ENCODE data around the gene CD79A. TPM values are rescaled to one million over a fixed set of nuclear protein-coding genes. Genes with fewer than 3 reads are reported as not detected.

The CD79A gene
- total and polyA plus RNA-seq, 12 donors = 0.17 to 1.4 (median 0.29) TPM; not detected in 8

- Histone ChIP-seq H3K4me3 (no peak overlapping the region), H3K27me3 (no peaks in the 10 kb centered on the region), H3K27ac (no peak overlapping the region), H3K36me3 (no peaks in the 10 kb centered on the region), H3K4me1 (peaks cover 0 to 56% (median 5%) of the 10 kb centered on the region in 9 donors), H3K9me3 (no peaks in the 10 kb centered on the region)
- intact Hi-C loops (cut with DNase I) = loop anchor here in 3 of 10 donors (5.0 to 10.0 kb wide), 2 partner anchors 56 to 58 kb away; no protein-coding TSS in a partner anchor
- 85 to 87% methylated on average over 21 of the region's 21 CpGs for WGBS, 2 donors
- DNase-seq = no peak
- ATAC-seq = no peak
- no peak for TF ChIP-seq CTCF (IDR thresholded peaks at IDR 0.05)
These were observed 2.0 kb downstream of the CD79A start for GRCh38 chr19:41879080-41879479.

GRCh38 chr19:41879670-41880328, 2.7 kb downstream of the CD79A start:
- WGBS, 2 donors = 80 to 81% methylated on average over 7 of the region's 7 CpGs
- no peaks in the 10 kb centered on the region for H3K27me3 ChIP-seq
- no peak for TF ChIP-seq CTCF (IDR thresholded peaks at IDR 0.05)
- intact Hi-C loops (cut with DNase I) = loop anchor here in 5 of 10 donors (5.0 to 10.0 kb wide), 3 partner anchors 55 to 78 kb away; partner anchors contain the start of gene RABAC1 (in 2 of the 5)
- ATAC-seq (no peak), DNase-seq (no peak)
- no peaks in the 10 kb centered on the region for H3K36me3 ChIP-seq
- H3K4me3 ChIP-seq = no peak overlapping the region
- H3K9me3 ChIP-seq = no peaks in the 10 kb centered on the region
- no peak overlapping the region for H3K27ac ChIP-seq
- H3K4me1 ChIP-seq = peaks cover 4 to 53% (median 9%) of the 10 kb centered on the region in 9 donors

- no peak for DNase-seq
- intact Hi-C loops (cut with DNase I) = loop anchor here in 3 of 10 donors (5.0 to 10.0 kb wide), 2 partner anchors 54 to 77 kb away; partner anchors contain the start of gene RABAC1 (in 2 of the 3)
- WGBS, 2 donors = 68 to 77% methylated on average over 4 to 5 of the region's 5 CpGs
- peaks cover 0 to 4% (median 0%) of the 10 kb centered on the region in 9 donors for H3K36me3 ChIP-seq
- H3K4me3 ChIP-seq = no peak overlapping the region
- peaks cover 9 to 53% (median 13%) of the 10 kb centered on the region in 9 donors for H3K4me1 ChIP-seq
- H3K9me3 ChIP-seq = no peaks in the 10 kb centered on the region
- no peak overlapping the region for H3K27ac ChIP-seq
- H3K27me3 ChIP-seq = no peaks in the 10 kb centered on the region
- no peak for TF ChIP-seq CTCF (IDR thresholded peaks at IDR 0.05)
- no peak for ATAC-seq
These were observed 3.2 kb downstream of the CD79A start for GRCh38 chr19:41880329-41880708.

GRCh38 chr19:41882568-41883462, 5.7 kb downstream of the CD79A start, which contains the start of gene ARHGEF1:
TSS of gene ARHGEF1 (plus strand) at chr19:41883184. CDS start at chr19:41888083, 4,899 bp downstream.
- H3K4me1 ChIP-seq = peaks cover 9 to 54% (median 34%) of the 10 kb centered on the region in 9 donors
- peaks cover 0 to 13% (median 0%) of the 10 kb centered on the region in 9 donors for H3K36me3 ChIP-seq
- peak within 1 kb of the TSS; percentile 79 to 99 (median 96) for H3K4me3 ChIP-seq
- ATAC-seq (peak; percentile 24 to 57 (median 41)), DNase-seq (peak; percentile 74 to 79)
- no peaks in the 10 kb centered on the region for H3K27me3 ChIP-seq
- no peak for TF ChIP-seq CTCF (IDR thresholded peaks at IDR 0.05)
- intact Hi-C loops (cut with DNase I) = loop anchor here in 5 of 10 donors (1.0 to 10.0 kb wide), 4 partner anchors 22 to 74 kb away; partner anchors contain the start of genes RPS19 (in 3 of the 5) and RABAC1 (in 2 of the 5)
- 2% methylated on average over 40 to 71 of the region's 80 CpGs for WGBS, 2 donors
- peak within 1 kb of the TSS; percentile 89 to 99 (median 94) for H3K27ac ChIP-seq
- H3K9me3 ChIP-seq = no peaks in the 10 kb centered on the region
